ENCODE measurements around the gene QRICH1. TPM values are rescaled to one million over a fixed set of nuclear protein-coding genes. Genes with fewer than 3 reads are reported as not detected.

The QRICH1 gene
- total RNA-seq, 1 experiment from 2014 or later, result 151 TPM

GRCh38 chr3:49119439-49119838 lies 25.6 kb upstream of the QRICH1 start:
- Mint-ChIP-seq H3K27ac (no peak overlapping the region; a peak in 1 of 7 replicates), H3K4me3 (peak overlapping the region; percentile 81 to 91; a peak in 4 of 5 replicates), H3K9me3 (no peaks in the 10 kb centered on the region), H3K27me3 (ENCODE audit: low read depth) (no peaks in the 10 kb centered on the region; the same call in 1 of the 2 replicates), H3K36me3 (ENCODE audit: insufficient read depth in 1 of 3, low read depth in 3 of 3) (peaks cover 30 to 64% (median 53%) of the 10 kb centered on the region in 3 experiments), H3K4me1 (peaks cover 4% of the 10 kb centered on the region in 2 experiments; a peak in 3 of 4 replicates)
- H4K5ac ChIP-seq (ENCODE audit: insufficient read length, low read depth, low read length), result no peak overlapping the region
- H4K8ac ChIP-seq (replicated peaks; ENCODE audit: insufficient read length, low read depth, low read length), result no peak overlapping the region
- H3K9ac ChIP-seq (ENCODE audit: extremely low read depth, insufficient read length, low read length), result peak overlapping the region; percentile 80
- no peaks in the 10 kb centered on the region for H3K27me3 ChIP-seq (ENCODE audit: insufficient read depth, low read length)
- peaks cover 5% of the 10 kb centered on the region for H3K23me2 ChIP-seq (ENCODE audit: insufficient read length, low read depth, low read length, poor library complexity, severe bottlenecking)
- peaks cover 2% of the 10 kb centered on the region for H4K20me1 ChIP-seq (ENCODE audit: control insufficient read depth, insufficient read depth, insufficient read length)
- H2BK20ac ChIP-seq (ENCODE audit: low read depth, low read length, poor library complexity, severe bottlenecking), result no peak overlapping the region
- no peak overlapping the region for H2AK5ac ChIP-seq (ENCODE audit: insufficient read length, low read length)
- H3K4me1 ChIP-seq (ENCODE audit: insufficient read depth, low read length), result 0 out of 2 replicates have a peak, but pooled peaks cover 2% of the 10 kb centered on the region
- H3K14ac ChIP-seq (ENCODE audit: insufficient read depth, low read length), result no peak overlapping the region; the same call in 1 of the 2 replicates
- no peak overlapping the region for H2BK120ac ChIP-seq (ENCODE audit: low read depth, low read length, poor library complexity, severe bottlenecking)
- peak overlapping the region; percentile 95 for H3K4me2 ChIP-seq (ENCODE audit: insufficient read depth, insufficient read length, low read length)
- H3K56ac ChIP-seq (ENCODE audit: insufficient read length, low read depth, low read length), result no peak overlapping the region
- H2BK5ac ChIP-seq (ENCODE audit: insufficient read length, low read length), result no peak overlapping the region
- TF ChIP-seq CTCF (conservative IDR thresholded peaks at IDR 0.05), result no peak
- no CpG with 5 or more reads among the region's 3 CpGs for WGBS (ENCODE audit: extremely low coverage, insufficient read length, low lambda C conversion rate)
- no peak overlapping the region for H3T11ph ChIP-seq (ENCODE audit: low read length)
- H3K23ac ChIP-seq (ENCODE audit: insufficient read length, low read depth, low read length), result no peak overlapping the region
- H2BK12ac ChIP-seq (ENCODE audit: insufficient read length, low read depth, low read length), result no peak overlapping the region
- H4K91ac ChIP-seq (ENCODE audit: insufficient read length, low read depth, low read length), result no peak overlapping the region
- peaks cover 4% of the 10 kb centered on the region for H3K79me1 ChIP-seq (ENCODE audit: insufficient read depth, low read depth, low read length, poor library complexity, severe bottlenecking)
- no peak for DNase-seq
- no peak overlapping the region for H2AFZ ChIP-seq (ENCODE audit: low read length)
- no peak overlapping the region for H3K18ac ChIP-seq (ENCODE audit: insufficient read length, low read depth, low read length)
- H3K9me3 ChIP-seq (ENCODE audit: control insufficient read depth, low read depth, low read length), result no peaks in the 10 kb centered on the region
- no peak overlapping the region for H3K27ac ChIP-seq (ENCODE audit: insufficient read length, low read depth, low read length)
- H3K79me2 ChIP-seq (ENCODE audit: insufficient read depth, low read length), result no peaks in the 10 kb centered on the region; the same call in 1 of the 2 replicates
- no peak overlapping the region for H3K4ac ChIP-seq (ENCODE audit: low read depth, low read length)
- H2BK15ac ChIP-seq (ENCODE audit: low read depth, low read length), result no peak overlapping the region
